Stimulated activated CD4-positive, alpha-beta T cell treated with anti-CD3 and anti-CD28 coated beads, TNF-alpha, amount 100 ng/mL, for 48 hours (primary cell): ENCODE data around the gene KLHL17.

Experiments used
- DNase-seq, 3 donors: peaks; one replicate each; pipeline ENCODE4 v3.0.0-alpha.2; 2020; ENCODE audit warnings: low read depth in 3 of 3

KLHL17 gene

GRCh38 chr1:923131-923990, 37.0 kb upstream of the KLHL17 start, which contains the start of gene SAMD11:
TSS of gene SAMD11 (plus strand) at chr1:923923. CDS start at chr1:924432, 509 bp downstream.
- DNase-seq: peak in 2 of 3 donors; percentile 28 to 44

- no peak for DNase-seq
Measured at GRCh38 chr1:923991-924655, 36.3 kb upstream of the KLHL17 start.

GRCh38 chr1:924656-925560, 35.5 kb upstream of the KLHL17 start:
- no peak for DNase-seq

GRCh38 chr1:925561-926421, 34.6 kb upstream of the KLHL17 start:
- no peak for DNase-seq

- DNase-seq: no peak
Measured at GRCh38 chr1:927234-927633, 33.1 kb upstream of the KLHL17 start.

DNA sequence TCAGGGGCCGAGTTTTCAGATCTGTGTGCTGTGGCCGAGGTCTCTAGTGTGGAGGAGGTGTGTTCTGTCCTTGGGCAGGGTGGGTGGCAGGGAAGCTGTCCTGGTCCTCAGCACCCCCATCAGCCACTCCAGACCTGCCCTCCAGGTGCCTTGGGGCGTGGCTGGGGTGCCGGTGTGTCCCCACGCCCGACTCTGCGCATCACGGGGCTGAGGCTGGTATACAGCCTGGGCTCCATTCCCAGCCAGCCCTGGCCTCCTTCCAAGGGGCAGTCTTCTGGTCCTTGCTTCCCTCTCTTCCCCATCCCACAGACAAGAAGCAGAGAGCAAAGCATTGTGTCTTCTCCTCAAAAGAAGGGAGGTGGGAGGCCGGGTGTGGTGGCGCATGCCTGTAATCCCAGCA, 32.6 kb upstream of the KLHL17 start:
- no peak for DNase-seq

DNA sequence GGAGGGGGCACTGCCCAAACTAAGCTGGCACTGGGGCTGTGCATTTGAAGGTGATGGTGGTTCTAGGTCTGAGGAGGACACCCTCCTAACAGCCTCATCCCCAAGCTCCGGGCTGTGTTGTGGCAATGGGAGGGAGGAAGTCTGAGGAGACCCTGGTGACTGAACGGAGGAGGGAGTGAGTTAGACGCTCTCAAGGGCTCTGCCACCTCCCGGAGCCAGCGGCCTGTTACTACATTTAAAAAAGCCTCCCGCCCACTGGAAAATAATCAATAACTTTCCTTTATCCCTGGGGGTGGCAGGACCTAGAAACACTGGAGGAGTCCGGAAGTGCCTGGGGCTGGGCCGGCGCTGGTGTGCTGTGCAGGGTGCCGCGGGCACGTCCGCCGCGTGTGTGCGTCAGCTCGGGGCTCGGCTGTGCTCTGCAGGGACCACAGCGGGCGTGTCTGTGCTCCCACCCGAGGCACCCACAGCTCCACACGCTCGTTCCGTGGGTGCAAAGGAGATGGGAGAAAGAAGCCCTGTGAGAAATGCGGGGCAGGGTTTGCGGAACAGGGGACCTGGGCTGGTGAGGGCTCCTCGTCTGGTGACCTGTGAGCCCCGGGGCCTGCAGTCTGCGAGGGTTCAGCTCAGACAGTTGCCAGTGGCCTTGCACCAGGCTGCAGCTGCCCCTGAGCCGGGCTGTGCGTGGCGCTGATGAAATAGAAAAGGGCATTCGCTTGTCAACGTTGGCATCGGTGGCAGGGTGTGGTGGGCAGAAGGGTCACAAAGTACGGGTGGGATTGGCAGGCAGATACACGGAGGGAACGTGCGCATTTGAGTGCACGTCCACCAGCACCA, 31.3 kb upstream of the KLHL17 start:
- DNase-seq: no peak

DNA sequence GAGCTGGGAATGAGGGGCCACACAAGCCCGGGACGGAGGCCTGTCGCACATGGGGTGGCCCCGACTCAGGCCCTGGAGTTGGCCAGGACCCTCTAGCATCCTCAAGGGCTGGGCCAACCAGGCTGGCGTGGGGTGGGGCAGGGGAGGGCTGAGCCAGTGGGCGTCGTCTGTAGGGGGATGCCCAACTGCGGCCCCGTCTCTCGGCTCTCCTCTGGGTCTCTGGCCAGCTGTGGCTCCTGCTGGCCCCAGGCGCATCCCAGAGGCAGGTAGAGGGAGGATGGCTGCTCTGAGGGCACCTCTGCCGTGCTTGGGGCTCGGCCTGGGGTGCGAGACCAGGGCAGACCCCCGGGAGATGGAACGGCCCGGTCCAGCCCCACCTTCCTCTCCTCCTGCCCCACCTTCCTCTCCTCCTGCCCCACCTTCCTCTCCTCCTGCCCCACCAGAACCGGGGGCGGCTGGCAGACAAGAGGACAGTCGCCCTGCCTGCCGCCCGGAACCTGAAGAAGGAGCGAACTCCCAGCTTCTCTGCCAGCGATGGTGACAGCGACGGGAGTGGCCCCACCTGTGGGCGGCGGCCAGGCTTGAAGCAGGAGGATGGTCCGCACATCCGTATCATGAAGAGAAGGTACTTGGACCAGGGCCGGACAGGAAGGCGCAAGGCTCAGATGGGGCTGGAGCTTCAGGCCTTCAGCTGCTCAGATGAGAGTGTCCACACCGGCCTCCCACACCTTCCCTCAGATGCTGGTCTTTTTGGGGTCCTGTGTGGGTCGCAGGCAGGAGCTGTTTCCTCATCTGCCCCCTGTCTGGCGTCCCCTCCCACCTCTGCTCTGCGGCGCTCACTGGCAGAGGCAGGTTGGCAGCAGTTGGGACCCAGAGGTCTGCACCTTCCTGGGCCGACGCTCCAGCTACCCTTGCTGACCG, 30.4 kb upstream of the KLHL17 start:
- DNase-seq: no peak

DNA sequence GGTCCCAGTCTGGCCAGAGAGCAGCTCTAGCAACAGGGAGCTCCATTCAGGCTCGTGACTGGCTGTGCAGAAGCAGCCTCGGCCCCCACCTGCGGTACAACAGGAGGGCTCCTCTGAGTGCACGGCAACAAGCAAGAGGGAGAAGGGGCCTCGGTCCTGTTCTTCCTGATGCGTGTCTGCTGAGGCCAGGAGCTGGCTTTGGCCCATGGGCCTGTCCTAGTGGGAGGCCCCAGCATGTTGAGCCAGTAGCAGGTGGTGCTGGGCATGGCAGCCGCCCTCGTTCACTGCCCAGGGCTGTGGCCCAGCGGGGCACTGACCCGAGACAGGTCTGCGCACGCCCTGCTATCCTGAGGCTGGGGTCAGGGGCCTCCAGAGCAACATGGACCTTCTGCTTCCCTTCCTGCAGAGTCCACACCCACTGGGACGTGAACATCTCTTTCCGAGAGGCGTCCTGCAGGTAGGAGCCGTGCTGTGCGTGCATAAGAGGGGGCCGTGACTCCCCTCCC, 29.7 kb upstream of the KLHL17 start:
- DNase-seq: no peak

DNA sequence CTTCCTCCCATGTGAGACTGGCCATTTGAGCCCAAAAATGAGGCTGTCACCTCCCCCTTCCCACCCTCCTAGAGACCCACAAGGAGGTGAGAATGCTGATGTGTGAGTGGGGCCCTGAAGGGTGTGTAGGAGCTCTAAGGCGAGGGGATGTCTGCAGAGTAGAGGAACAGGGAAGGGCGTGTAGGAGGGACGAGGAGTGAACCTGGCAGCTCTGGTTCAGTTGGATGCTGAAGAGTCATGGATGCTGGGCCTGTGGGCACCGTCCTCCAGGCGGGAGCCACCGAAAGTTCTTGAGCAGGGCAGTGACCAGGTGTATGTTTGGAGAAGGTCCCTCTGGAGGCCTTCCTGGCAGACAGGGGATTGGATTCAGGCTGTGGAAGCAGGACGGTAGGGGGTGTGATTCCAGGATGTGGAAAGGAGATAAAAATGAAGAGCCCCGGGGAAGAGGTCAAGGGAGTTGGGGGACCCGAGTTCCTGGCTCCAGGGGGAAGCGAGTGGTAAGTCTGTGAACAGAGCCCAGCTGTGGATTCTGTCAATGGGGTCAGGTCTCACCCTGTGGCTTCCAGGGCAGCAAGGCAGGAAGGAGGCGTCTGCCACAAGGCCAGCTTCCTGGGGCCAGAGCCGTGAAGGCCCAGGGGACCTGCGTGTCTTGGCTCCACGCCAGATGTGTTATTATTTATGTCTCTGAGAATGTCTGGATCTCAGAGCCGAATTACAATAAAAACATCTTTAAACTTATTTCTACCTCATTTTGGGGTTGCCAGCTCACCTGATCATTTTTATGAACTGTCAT, 28.8 kb upstream of the KLHL17 start:
- no peak for DNase-seq

GRCh38 chr1:932173-932510, 28.2 kb upstream of the KLHL17 start:
- no peak for DNase-seq

DNA sequence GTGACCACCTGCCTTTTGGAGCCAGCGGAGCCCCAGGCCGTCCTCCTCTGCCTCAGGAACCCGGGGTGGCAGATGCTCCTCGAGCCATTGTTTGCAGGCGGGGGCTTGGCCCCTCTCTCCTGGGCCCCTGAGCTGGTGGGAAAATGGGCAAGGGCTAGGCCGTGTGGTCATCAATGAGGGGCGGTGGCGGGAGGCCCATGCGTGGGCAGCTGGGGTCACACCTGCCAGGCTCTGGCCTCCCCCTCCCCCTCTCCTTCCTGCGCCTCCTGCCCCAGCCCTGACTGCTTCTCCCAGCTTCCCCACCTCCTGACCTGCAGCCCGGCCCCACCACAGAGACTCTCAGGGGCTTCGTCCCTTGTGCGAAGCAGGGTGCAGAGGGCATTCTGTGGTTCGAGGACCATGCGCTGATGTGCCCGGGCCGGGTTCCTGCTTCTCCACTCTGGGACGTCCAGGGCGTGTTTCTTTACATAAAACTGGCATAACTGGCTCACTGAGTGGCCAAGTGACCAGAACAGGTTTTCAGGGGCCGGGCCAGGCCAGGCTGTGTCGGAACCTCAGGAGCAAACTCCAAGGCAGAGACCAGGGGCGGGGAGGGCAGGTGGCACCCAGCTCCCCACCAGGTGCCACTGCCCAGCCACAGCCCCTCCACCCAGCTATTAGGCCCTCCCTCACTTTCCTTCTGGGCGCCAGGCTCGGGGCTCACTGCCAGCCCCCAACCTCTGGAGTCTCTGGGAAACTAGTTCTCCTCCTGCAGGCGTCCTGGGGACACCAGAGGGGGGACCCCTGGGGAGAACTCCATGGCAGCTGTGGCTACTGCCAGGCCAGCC, 27.4 kb upstream of the KLHL17 start:
- no peak for DNase-seq

DNA sequence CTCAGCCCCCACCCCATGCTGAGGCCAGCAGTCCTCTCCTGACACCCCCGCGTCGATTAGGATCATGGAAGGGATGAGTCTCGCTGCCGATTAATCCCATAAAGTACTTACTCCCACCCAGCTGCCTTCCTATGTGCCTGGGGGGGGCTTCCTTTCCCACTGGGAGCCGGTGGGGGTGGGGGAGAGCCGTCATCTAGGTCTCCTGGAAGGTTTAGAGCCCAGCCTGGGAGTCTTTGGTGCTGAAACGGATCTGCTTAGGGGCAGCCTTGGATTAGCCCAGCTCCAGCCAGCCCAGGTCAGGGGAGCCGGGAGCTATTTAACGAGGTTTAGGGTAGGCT, 26.8 kb upstream of the KLHL17 start:
- no peak for DNase-seq

- DNase-seq: no peak
Measured at GRCh38 chr1:934991-935750, 25.2 kb upstream of the KLHL17 start.

GRCh38 chr1:935751-936231, 24.6 kb upstream of the KLHL17 start:
- no peak for DNase-seq
